H9 (cell line): ENCODE measurements around the gene ZNF81. TPM values are rescaled to one million over a fixed set of nuclear protein-coding genes. Genes with fewer than 3 reads are reported as not detected.

Experiments
- DNase-seq: peaks from one replicate; pipeline ENCODE4 v3.0.0-alpha.2; 2017
- H2AFZ ChIP-seq: one replicate; pipeline ENCODE4 v1.6.1; 2013; ENCODE audit warnings: mild to moderate bottlenecking, low read length, control low read depth, moderate library complexity
- H2AK5ac ChIP-seq: 2 replicates; pipeline ENCODE4 v1.6.1; 2013; ENCODE audit warnings: low read length, control low read depth, mixed read lengths; ENCODE audit not compliant: insufficient read length
- H2BK120ac ChIP-seq: one replicate; pipeline ENCODE4 v1.6.1; 2013; ENCODE audit warnings: low read depth, mild to moderate bottlenecking, low read length, control low read depth, inconsistent platforms; ENCODE audit not compliant: poor library complexity, severe bottlenecking
- H2BK12ac ChIP-seq: 2 replicates; pipeline ENCODE4 v1.6.1; 2013; ENCODE audit warnings: low read length, control low read depth, mixed read lengths, low read depth; ENCODE audit not compliant: insufficient read length
- H2BK15ac ChIP-seq: 2 replicates; pipeline ENCODE4 v1.6.1; 2013; ENCODE audit warnings: low read depth, low read length, control low read depth
- H2BK20ac ChIP-seq: one replicate; pipeline ENCODE4 v1.6.1; 2013; ENCODE audit warnings: low read depth, mild to moderate bottlenecking, low read length, control low read depth, inconsistent platforms; ENCODE audit not compliant: poor library complexity, severe bottlenecking
- H2BK5ac ChIP-seq: 2 replicates; pipeline ENCODE4 v1.6.1; 2013; ENCODE audit warnings: low read length, control low read depth, mixed read lengths; ENCODE audit not compliant: insufficient read length
- H3K14ac ChIP-seq: 2 replicates; pipeline ENCODE4 v1.6.1; 2013; ENCODE audit warnings: low read length, control low read depth; ENCODE audit not compliant: insufficient read depth
- H3K18ac ChIP-seq: 2 replicates; pipeline ENCODE4 v1.6.1; 2013; ENCODE audit warnings: low read depth, mild to moderate bottlenecking, mixed read lengths, low read length, control low read depth; ENCODE audit not compliant: insufficient read length
- H3K23ac ChIP-seq: 2 replicates; pipeline ENCODE4 v1.6.1; 2013; ENCODE audit warnings: low read length, control low read depth, mixed read lengths, low read depth; ENCODE audit not compliant: insufficient read length
- H3K23me2 ChIP-seq: 2 replicates; pipeline ENCODE4 v1.6.1; 2013; ENCODE audit warnings: low read depth, mild to moderate bottlenecking, mixed read lengths, low read length, control low read depth; ENCODE audit not compliant: insufficient read length, poor library complexity, severe bottlenecking
- H3K27ac ChIP-seq: 2 replicates; pipeline ENCODE4 v1.5.1; 2013; ENCODE audit warnings: low read length, control low read depth, mixed read lengths, low read depth; ENCODE audit not compliant: insufficient read length
- H3K27me3 ChIP-seq: 2 replicates; pipeline ENCODE4 v1.6.1; 2013; ENCODE audit warnings: low read length, control low read depth, inconsistent platforms; ENCODE audit not compliant: insufficient read depth
- H3K4ac ChIP-seq: 2 replicates; pipeline ENCODE4 v1.6.1; 2013; ENCODE audit warnings: low read depth, mild to moderate bottlenecking, control low read depth, inconsistent platforms, low read length, moderate library complexity
- H3K4me1 ChIP-seq: 2 replicates; pipeline ENCODE4 v1.6.1; 2013; ENCODE audit warnings: low read length, control low read depth, inconsistent platforms; ENCODE audit not compliant: insufficient read depth
- H3K4me2 ChIP-seq: 2 replicates; pipeline ENCODE4 v1.6.1; 2013; ENCODE audit warnings: low read length, control low read depth, mixed read lengths; ENCODE audit not compliant: insufficient read length, insufficient read depth
- H3K56ac ChIP-seq: 2 replicates; pipeline ENCODE4 v1.6.1; 2013; ENCODE audit warnings: low read depth, mild to moderate bottlenecking, mixed read lengths, low read length, control low read depth; ENCODE audit not compliant: insufficient read length
- H3K79me1 ChIP-seq: 2 replicates; pipeline ENCODE4 v1.6.1; 2013; ENCODE audit warnings: low read depth, mild to moderate bottlenecking, moderate library complexity, low read length, control low read depth, inconsistent platforms; ENCODE audit not compliant: insufficient read depth, poor library complexity, severe bottlenecking
- H3K79me2 ChIP-seq: 2 replicates; pipeline ENCODE4 v1.6.1; 2013; ENCODE audit warnings: low read length, control low read depth, inconsistent platforms; ENCODE audit not compliant: insufficient read depth
- H3K9ac ChIP-seq: 2 replicates; pipeline ENCODE4 v1.6.1; 2013; ENCODE audit warnings: low read length, control low read depth, mixed read lengths; ENCODE audit not compliant: insufficient read length; ENCODE audit errors: extremely low read depth
- H3K9me3 ChIP-seq: one replicate; pipeline ENCODE4 v1.6.1; 2013; ENCODE audit warnings: low read depth, low read length, inconsistent platforms; ENCODE audit not compliant: control insufficient read depth
- H3T11ph ChIP-seq: one replicate; pipeline ENCODE4 v1.6.1; 2013; ENCODE audit warnings: mild to moderate bottlenecking, low read length, control low read depth, inconsistent platforms
- H4K20me1 ChIP-seq: one replicate; pipeline ENCODE4 v1.6.1; 2013; ENCODE audit not compliant: control insufficient read depth, insufficient read length, insufficient read depth
- H4K5ac ChIP-seq: 2 replicates; pipeline ENCODE4 v1.6.1; 2013; ENCODE audit warnings: low read depth, mild to moderate bottlenecking, mixed read lengths, low read length, control low read depth; ENCODE audit not compliant: insufficient read length
- H4K8ac ChIP-seq: replicated peaks from 2 replicates; pipeline ENCODE4 v1.6.1; 2013; ENCODE audit warnings: low read length, control low read depth, mixed read lengths, low read depth; ENCODE audit not compliant: insufficient read length
- H4K91ac ChIP-seq: 2 replicates; pipeline ENCODE4 v1.6.1; 2013; ENCODE audit warnings: low read depth, mild to moderate bottlenecking, moderate library complexity, mixed read lengths, low read length, control low read depth; ENCODE audit not compliant: insufficient read length
- H3K27ac Mint-ChIP-seq, 3 experiments: 2 replicates in 2 of 3; 3 replicates in 1 of 3; pipeline ENCODE4 v1.8.0; 2020 to 2021; ENCODE audit warnings: mixed read lengths in 3 of 3, mild to moderate bottlenecking in 1 of 3, moderate library complexity in 1 of 3
- H3K27me3 Mint-ChIP-seq: 2 replicates; pipeline ENCODE4 v1.8.0; 2021; ENCODE audit warnings: low read depth, mild to moderate bottlenecking, moderate library complexity, mixed read lengths
- H3K36me3 Mint-ChIP-seq, 3 experiments: 2 replicates in 2 of 3; 3 replicates in 1 of 3; pipeline ENCODE4 v1.8.0; 2020 to 2021; ENCODE audit warnings: low read depth in 3 of 3, mixed read lengths in 3 of 3; ENCODE audit not compliant: insufficient read depth in 1 of 3
- H3K4me1 Mint-ChIP-seq, 2 experiments: 2 replicates each; pipeline ENCODE4 v1.8.0; 2020; ENCODE audit warnings: mixed read lengths in 2 of 2
- H3K4me3 Mint-ChIP-seq, 2 experiments: 2 replicates in 1 of 2; 3 replicates in 1 of 2; pipeline ENCODE4 v1.8.0; 2020 to 2021; ENCODE audit warnings: mild to moderate bottlenecking in 2 of 2, mixed read lengths in 2 of 2, moderate library complexity in 1 of 2
- H3K9me3 Mint-ChIP-seq, 2 experiments: 2 replicates in 1 of 2; 3 replicates in 1 of 2; pipeline ENCODE4 v1.8.0; 2020; ENCODE audit warnings: mild to moderate bottlenecking in 2 of 2, mixed read lengths in 2 of 2, moderate library complexity in 1 of 2
- CTCF ChIP-seq: fragments of 200-600 bp; sonication (generic); conservative IDR thresholded peaks from 3 replicates; pipeline ENCODE4 v1.8.0; 2021; ENCODE audit warnings: antibody characterized with exemption, mild to moderate bottlenecking
- WGBS: extraction: QIAGEN DNeasy Blood & Tissue Kit; methylation state at CpG from one replicate; pipeline ENCODE4 v1.1.7; 2013; ENCODE audit warnings: missing lambda C conversion rate, low lambda C conversion rate, mixed read lengths; ENCODE audit not compliant: insufficient read length; ENCODE audit errors: extremely low coverage; 5-methylcytosine and 5-hydroxymethylcytosine counted together
- long read RNA-seq: library from polyadenylated mRNA; unstranded; transcript quantifications from one replicate; pipeline ENCODE4 v2.0.0, GENCODE V29; 2020
- total RNA-seq: library from RNA; stranded (reverse); gene quantifications from 2 replicates; pipeline ENCODE4 v1.2.1, GENCODE V29; 2021

The ZNF81 gene
- 8.9 and 11.0 TPM in 2 replicates for total RNA-seq
- long read RNA-seq, full-length matches to known transcripts, result 2 of 10 reads
- long read RNA-seq, partial matches to known transcripts, result 0 of 10 reads
- long read RNA-seq, other reads (novel, unspliced or antisense), result 8 of 10 reads

GRCh38 chrX:47836164-47837072 lies at the start of gene ZNF81:
Gene ZNF81, plus strand, starts transcription at chrX:47836902. Its CDS starts 9,366 bp downstream, at chrX:47846268.
- Histone ChIP-seq H4K5ac (no peak within 1 kb of the TSS), H3K27me3 (no peaks in the 10 kb centered on the region), H2AFZ (no peak within 1 kb of the TSS), H3K18ac (no peak within 1 kb of the TSS), H3K23ac (no peak within 1 kb of the TSS), H3K9me3 (peaks cover 33% of the 10 kb centered on the region), H2BK5ac (no peak within 1 kb of the TSS), H2BK20ac (no peak within 1 kb of the TSS), H4K20me1 (no peaks in the 10 kb centered on the region), H2AK5ac (no peak within 1 kb of the TSS), H3K4me1 (no peaks in the 10 kb centered on the region), H3K14ac (peak within 1 kb of the TSS; percentile 66; the same call in 1 of the 2 replicates), H3T11ph (no peak within 1 kb of the TSS), H3K4ac (no peak within 1 kb of the TSS), H3K4me2 (peak within 1 kb of the TSS; percentile 22), H3K56ac (no peak within 1 kb of the TSS), H3K9ac (peak within 1 kb of the TSS; percentile 67), H3K79me2 (no peaks in the 10 kb centered on the region), H3K79me1 (no peaks in the 10 kb centered on the region), H2BK120ac (no peak within 1 kb of the TSS), H2BK12ac (no peak within 1 kb of the TSS), H2BK15ac (no peak within 1 kb of the TSS), H4K91ac (no peak within 1 kb of the TSS), H3K23me2 (no peaks in the 10 kb centered on the region), H3K27ac (no peak within 1 kb of the TSS), H4K8ac (no peak within 1 kb of the TSS)
- no peak for TF ChIP-seq CTCF
- Mint-ChIP-seq H3K4me3 (peak within 1 kb of the TSS; percentile 96 to 97), H3K36me3 (peaks cover 0 to 12% (median 0%) of the 10 kb centered on the region in 3 experiments; a peak in 5 of 7 replicates), H3K27me3 (no peaks in the 10 kb centered on the region), H3K4me1 (peaks cover 9 to 10% of the 10 kb centered on the region in 2 experiments), H3K9me3 (peaks cover 70 to 73% of the 10 kb centered on the region in 2 experiments), H3K27ac (peak within 1 kb of the TSS; percentile 95 to 97 (median 97); a peak in 6 of 7 replicates)
- DNase-seq, result peak; percentile 95
- no CpG with 5 or more reads among the region's 41 CpGs for WGBS
